Measurements from ENCODE around the gene FREM2.

DNA sequence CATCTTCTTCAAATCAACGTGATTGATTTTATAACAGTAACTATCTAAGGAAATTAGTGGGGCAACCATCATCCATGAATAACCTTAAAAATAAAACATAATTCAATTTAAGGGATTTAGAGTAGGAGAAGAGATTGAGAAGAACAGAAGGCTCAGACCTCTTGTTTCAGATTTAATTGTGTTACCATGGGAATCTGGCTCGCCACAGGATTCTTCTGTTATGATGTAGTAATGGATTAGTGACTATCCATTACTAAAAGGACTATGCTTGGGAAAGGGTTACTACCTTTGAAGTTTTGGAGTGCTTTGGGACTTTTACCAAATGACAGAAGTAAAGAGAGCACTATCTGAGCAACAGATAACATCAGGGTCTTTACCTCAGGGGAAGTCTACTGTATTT is 13.2 kb downstream of the FREM2 start:
- TF ChIP-seq, protein P1, sequence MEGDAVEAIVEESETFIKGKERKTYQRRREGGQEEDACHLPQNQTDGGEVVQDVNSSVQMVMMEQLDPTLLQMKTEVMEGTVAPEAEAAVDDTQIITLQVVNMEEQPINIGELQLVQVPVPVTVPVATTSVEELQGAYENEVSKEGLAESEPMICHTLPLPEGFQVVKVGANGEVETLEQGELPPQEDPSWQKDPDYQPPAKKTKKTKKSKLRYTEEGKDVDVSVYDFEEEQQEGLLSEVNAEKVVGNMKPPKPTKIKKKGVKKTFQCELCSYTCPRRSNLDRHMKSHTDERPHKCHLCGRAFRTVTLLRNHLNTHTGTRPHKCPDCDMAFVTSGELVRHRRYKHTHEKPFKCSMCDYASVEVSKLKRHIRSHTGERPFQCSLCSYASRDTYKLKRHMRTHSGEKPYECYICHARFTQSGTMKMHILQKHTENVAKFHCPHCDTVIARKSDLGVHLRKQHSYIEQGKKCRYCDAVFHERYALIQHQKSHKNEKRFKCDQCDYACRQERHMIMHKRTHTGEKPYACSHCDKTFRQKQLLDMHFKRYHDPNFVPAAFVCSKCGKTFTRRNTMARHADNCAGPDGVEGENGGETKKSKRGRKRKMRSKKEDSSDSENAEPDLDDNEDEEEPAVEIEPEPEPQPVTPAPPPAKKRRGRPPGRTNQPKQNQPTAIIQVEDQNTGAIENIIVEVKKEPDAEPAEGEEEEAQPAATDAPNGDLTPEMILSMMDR (IDR thresholded peaks at IDR 0.05; ENCODE audit: insufficient read depth, low read depth, low read length), result no peak
- TF ChIP-seq EZH2 (IDR thresholded peaks at IDR 0.05; ENCODE audit: insufficient read depth, low read length), result no peak

All from astrocyte (in vitro differentiated cells and primary cell).